Kidney glomerular epithelial cell (primary cell): Measurements from ENCODE around the gene GNB3.
A peak's percentile ranks its signal among the peaks of the same experiment; 100 is the strongest.
"Not testable (repeated sequence)": the region's sequence is repeated elsewhere in the genome, so short reads cannot be mapped to it uniquely, and the experiment has no call there.

Experiments
- DNase-seq: peaks from one replicate; lab custom pipeline; 2025; lab: John Stamatoyannopoulos, UW

The GNB3 gene

GRCh38 chr12:6860942-6861341, 20.2 kb downstream of the GNB3 start:
- no peak for DNase-seq

- no peak for DNase-seq
Observed at GRCh38 chr12:6861391-6861790, 20.7 kb downstream of the GNB3 start.

- DNase-seq = no peak
Observed at GRCh38 chr12:6863033-6863432, 22.3 kb downstream of the GNB3 start.

- DNase-seq = no peak
Observed at GRCh38 chr12:6863586-6864321, 23.0 kb downstream of the GNB3 start.

- DNase-seq = not testable (repeated sequence)
Observed at GRCh38 chr12:6865307-6865706, 24.6 kb downstream of the GNB3 start.

- no peak for DNase-seq
Observed at GRCh38 chr12:6866163-6866919, 25.6 kb downstream of the GNB3 start.

GRCh38 chr12:6866920-6867412, 26.2 kb downstream of the GNB3 start:
- DNase-seq = no peak

GRCh38 chr12:6867413-6868210, 26.9 kb downstream of the GNB3 start, which contains the start of gene TPI1:
Gene TPI1 (plus strand): TSS chr12:6867531. CDS start chr12:6867567, 36 bp downstream.
- DNase-seq = peak; percentile 48

- peak; percentile 25 for DNase-seq
Observed at GRCh38 chr12:6868211-6869048, 27.7 kb downstream of the GNB3 start.

- peak; percentile 57 for DNase-seq
Observed at GRCh38 chr12:6869049-6870021, 28.6 kb downstream of the GNB3 start.

GRCh38 chr12:6870304-6870703, 29.6 kb downstream of the GNB3 start:
- not testable (repeated sequence) for DNase-seq

- DNase-seq = peak; percentile 37
Observed at GRCh38 chr12:6871052-6871957, 30.6 kb downstream of the GNB3 start.

- peak; percentile 29 for DNase-seq
Observed at GRCh38 chr12:6872073-6873048, 31.6 kb downstream of the GNB3 start.

GRCh38 chr12:6873094-6874014, 32.6 kb downstream of the GNB3 start, which contains the start of gene SPSB2:
Gene SPSB2 (minus strand): TSS chr12:6873303. CDS start chr12:6872901, 402 bp downstream.
- DNase-seq = peak; percentile 92

- not testable (repeated sequence) for DNase-seq
Observed at GRCh38 chr12:6874015-6874368, 33.3 kb downstream of the GNB3 start.

- not testable (repeated sequence) for DNase-seq
Observed at GRCh38 chr12:6879824-6880223, 39.1 kb downstream of the GNB3 start.

- DNase-seq = no peak
Observed at GRCh38 chr12:6883252-6883651, 42.5 kb downstream of the GNB3 start.
